GM11168 (cell line): ENCODE measurements around the gene GNE.

Experiments used
- in situ Hi-C: fragments of 300-500 bp; cut with MboI; formaldehyde crosslinking; loops from one replicate; pipeline ENCODE4 v1.12.0; 2022; ENCODE audit warnings: low sequenced_read_pairs; ENCODE audit not compliant: unreplicated experiment

Gene GNE

GRCh38 chr9:36173861-36174260 lies 84.4 kb downstream of the GNE start:
- in situ Hi-C loops: no loop called here

- in situ Hi-C loops: no loop called here
Measured at GRCh38 chr9:36170531-36170930, 87.7 kb downstream of the GNE start.

- in situ Hi-C loops: no loop called here
Measured at GRCh38 chr9:36169708-36170107, 88.5 kb downstream of the GNE start.

- in situ Hi-C loops: no loop called here
Measured at GRCh38 chr9:36169166-36169565, 89.1 kb downstream of the GNE start, which contains the start of gene CCIN. TSS of gene CCIN (plus strand) at chr9:36169388. CDS start at chr9:36169503, 115 bp downstream.

GRCh38 chr9:36166168-36166927 lies 91.9 kb downstream of the GNE start:
- in situ Hi-C loops: no loop called here

GRCh38 chr9:36165826-36166167 lies 92.5 kb downstream of the GNE start:
- in situ Hi-C loops: no loop called here

GRCh38 chr9:36164989-36165388 lies 93.3 kb downstream of the GNE start:
- in situ Hi-C loops: loop anchor here (5.0 kb wide), 1 partner anchor 58 kb away; no protein-coding TSS in a partner anchor
